Inflammatory macrophage treated with lipopolysaccharide for 4 hours (primary cell): Measurements from ENCODE around the gene CNBP.
A peak's percentile ranks its signal among the peaks of the same experiment; 100 is the strongest.

Experiments
- DNase-seq: peaks from one replicate; pipeline ENCODE4 v3.0.0-alpha.2; 2020

The CNBP gene

GRCh38 chr3:129130291-129130813, 53.3 kb downstream of the CNBP start:
- DNase-seq = no peak

GRCh38 chr3:129128357-129129155, 55.1 kb downstream of the CNBP start:
- no peak for DNase-seq

GRCh38 chr3:129126726-129127280, 56.9 kb downstream of the CNBP start:
- no peak for DNase-seq

GRCh38 chr3:129123314-129124060, 60.2 kb downstream of the CNBP start:
- no peak for DNase-seq

GRCh38 chr3:129122412-129123011, 61.2 kb downstream of the CNBP start:
- DNase-seq = peak; percentile 36

GRCh38 chr3:129121792-129122411, 61.8 kb downstream of the CNBP start, which contains the start of gene RAB43:
RAB43 (minus strand) TSS chr3:129121804; CDS start chr3:129121489, 315 bp downstream.
- peak; percentile 55 for DNase-seq

GRCh38 chr3:129121016-129121791, 62.5 kb downstream of the CNBP start:
- DNase-seq = peak; percentile 46

GRCh38 chr3:129120254-129121004, 63.3 kb downstream of the CNBP start:
- DNase-seq = peak; percentile 97

- DNase-seq = peak; percentile 16
Measured at GRCh38 chr3:129119365-129120100, 64.2 kb downstream of the CNBP start.

- DNase-seq = no peak
Measured at GRCh38 chr3:129118745-129119144, 65.0 kb downstream of the CNBP start.
